ENCODE measurements around the gene TRIM69. TPM values are rescaled to one million over a fixed set of nuclear protein-coding genes. Genes with fewer than 3 reads are reported as not detected.
"Not testable (repeated sequence)": the region's sequence is repeated elsewhere in the genome, so short reads cannot be mapped to it uniquely, and the experiment has no call there.

The TRIM69 gene
- total RNA-seq, 2 experiments from 2014 or later: 79.1 to 79.4 TPM

DNA sequence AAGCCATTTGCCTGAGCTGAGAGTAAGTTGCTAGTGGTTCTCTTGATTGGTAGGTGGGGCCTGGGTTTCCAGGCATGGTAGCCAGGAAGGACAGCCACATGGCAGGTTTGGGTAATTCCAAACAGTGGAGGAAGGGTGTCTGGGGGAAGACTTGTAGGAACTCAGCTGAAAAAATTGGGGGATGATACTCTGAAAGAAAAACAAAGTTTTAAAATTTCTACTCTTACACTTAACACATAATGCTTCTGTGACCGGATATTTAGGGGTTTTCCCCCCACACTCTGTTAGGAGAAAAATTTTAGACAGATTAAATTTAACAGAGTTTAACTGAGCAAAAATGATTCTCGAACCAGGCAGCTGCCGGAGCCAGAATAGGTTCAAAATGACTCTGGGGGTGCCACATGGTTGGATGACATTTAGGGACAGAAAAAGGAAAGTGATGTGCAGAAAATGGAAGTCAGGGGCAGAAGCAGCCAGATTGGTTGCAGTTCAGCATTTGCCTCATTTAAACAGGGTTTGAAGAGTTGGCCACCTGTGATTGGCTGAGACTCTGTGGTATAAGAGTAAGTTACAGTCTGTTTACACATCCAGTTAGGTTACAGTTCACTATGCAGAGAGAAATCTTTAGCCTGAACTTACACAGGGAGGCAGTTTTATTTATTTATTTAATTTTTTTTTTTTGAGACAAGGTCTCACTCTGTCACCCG is 16.9 kb upstream of the TRIM69 start:
- Mint-ChIP-seq H3K36me3 (peaks cover 50% of the 10 kb centered on the region), H3K9me3 (ENCODE audit: low read depth) (no peaks in the 10 kb centered on the region), H3K4me3 (peak overlapping the region; percentile 18), H3K27ac (peak overlapping the region; percentile 95), H3K27me3 (no peaks in the 10 kb centered on the region), H3K4me1 (peaks cover 87% of the 10 kb centered on the region)
- CTCF ChIA-PET: interaction anchor here (1.1 to 6.8 kb wide), 7 partner anchors 8 to 135 kb away, joined by 3 to 75 read pairs (median 6); partner anchors contain the start of genes SPG11 and TRIM69
- ATAC-seq (peak; percentile 65), DNase-seq (peak; percentile 88)

DNA sequence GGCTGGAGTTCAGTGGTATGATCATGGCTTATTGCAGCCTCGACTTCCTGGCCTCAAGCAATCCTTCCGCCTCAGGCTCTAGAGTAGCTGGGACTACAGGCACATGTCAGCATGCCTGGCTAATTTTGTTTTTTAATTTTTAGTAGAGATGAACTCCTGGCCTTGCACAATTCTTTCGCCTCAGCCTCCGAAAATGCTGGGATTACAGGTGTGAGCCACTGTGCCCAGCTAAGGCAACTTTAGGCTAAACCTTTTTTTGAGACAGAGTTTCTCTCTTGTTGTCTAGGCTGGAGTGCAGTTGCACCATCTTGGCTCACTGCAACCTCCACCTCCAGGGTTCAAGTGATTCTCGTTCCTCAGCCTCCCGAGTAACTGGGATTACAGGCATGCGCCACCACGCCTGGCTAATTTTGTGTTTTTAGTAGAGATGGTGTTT is 16.3 kb upstream of the TRIM69 start:
- not testable (repeated sequence) for H3K27me3 Mint-ChIP-seq; ATAC-seq; H3K4me3 Mint-ChIP-seq; H3K9me3 Mint-ChIP-seq (ENCODE audit: low read depth)
- Mint-ChIP-seq H3K36me3 (peaks cover 45% of the 10 kb centered on the region), H3K4me1 (peaks cover 89% of the 10 kb centered on the region), H3K27ac (peak overlapping the region; percentile 95)
- CTCF ChIA-PET: interaction anchor here (0.8 to 6.8 kb wide), 5 partner anchors 8 to 135 kb away, joined by 4 to 75 read pairs (median 4); partner anchors contain the start of genes SPG11 and TRIM69
- DNase-seq: peak; percentile 76

DNA sequence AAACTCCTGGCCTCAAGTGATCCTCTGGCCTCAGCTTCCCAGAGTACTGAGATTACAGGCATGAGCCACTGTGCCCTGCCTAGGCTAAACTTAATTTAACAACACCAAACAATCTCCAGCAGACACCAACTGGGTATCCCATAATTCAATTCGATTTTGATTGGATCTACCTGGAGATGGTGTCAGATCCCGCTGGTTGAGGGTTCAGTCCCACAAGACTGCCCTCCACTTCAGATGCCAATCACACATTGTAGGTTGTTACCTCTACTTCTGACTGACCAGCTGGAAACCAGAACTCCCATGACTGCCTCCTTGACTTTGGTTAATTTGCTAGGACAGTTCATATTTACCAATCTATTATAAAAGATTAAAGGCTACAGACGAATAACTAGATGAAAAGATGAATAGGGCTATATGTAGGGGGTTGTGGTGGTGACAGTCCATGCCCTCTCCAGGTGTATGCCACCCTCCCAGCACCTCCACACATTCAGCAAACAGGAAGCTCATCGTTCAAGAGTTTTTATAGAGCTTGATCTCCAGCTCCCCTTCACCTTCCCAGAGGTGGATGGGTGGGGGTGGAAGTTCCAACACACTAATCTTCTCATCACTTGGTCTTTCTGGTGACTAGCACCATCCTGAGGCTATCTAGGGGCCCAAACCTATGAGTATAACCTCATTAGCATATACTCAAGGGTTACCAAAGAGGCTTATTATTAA is 15.7 kb upstream of the TRIM69 start:
- peak; percentile 57 for DNase-seq
- Mint-ChIP-seq H3K27ac (peak overlapping the region; percentile 95), H3K9me3 (ENCODE audit: low read depth) (no peaks in the 10 kb centered on the region), H3K4me3 (no peak overlapping the region), H3K36me3 (peaks cover 41% of the 10 kb centered on the region), H3K4me1 (peaks cover 88% of the 10 kb centered on the region), H3K27me3 (no peaks in the 10 kb centered on the region)
- CTCF ChIA-PET: interaction anchor here (0.8 to 6.8 kb wide), 3 partner anchors 17 to 128 kb away, joined by 4 to 75 read pairs (median 61); partner anchors contain the start of genes SPG11 and TRIM69
- no peak for ATAC-seq

DNA sequence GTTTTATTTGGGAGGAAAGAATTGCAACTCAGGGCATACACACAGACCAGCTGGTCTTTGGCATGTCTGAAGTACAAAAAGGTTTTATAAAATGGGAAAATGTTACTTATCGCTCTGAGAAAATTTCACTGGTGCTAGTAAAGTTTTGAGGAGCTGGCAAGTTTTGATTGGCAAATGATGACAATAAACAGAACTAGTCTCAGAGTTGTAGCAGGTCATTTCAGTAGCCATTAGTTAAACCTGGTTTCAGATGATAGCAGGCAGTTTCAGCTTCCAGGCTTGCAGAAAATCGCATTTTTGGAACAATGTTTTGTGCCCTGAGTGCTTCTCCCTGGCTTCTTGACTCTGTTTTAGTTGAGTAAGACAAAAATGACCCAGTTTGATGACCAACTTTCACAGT is 14.3 kb upstream of the TRIM69 start:
- peaks cover 86% of the 10 kb centered on the region for H3K4me1 Mint-ChIP-seq
- no peaks in the 10 kb centered on the region for H3K9me3 Mint-ChIP-seq (ENCODE audit: low read depth)
- peaks cover 28% of the 10 kb centered on the region for H3K36me3 Mint-ChIP-seq
- no peaks in the 10 kb centered on the region for H3K27me3 Mint-ChIP-seq
- DNase-seq (no peak), ATAC-seq (no peak)
- peak overlapping the region; percentile 95 for H3K27ac Mint-ChIP-seq
- no peak overlapping the region for H3K4me3 Mint-ChIP-seq
- CTCF ChIA-PET: interaction anchor here (0.6 to 6.8 kb wide), 5 partner anchors 9 to 142 kb away, joined by 3 to 75 read pairs (median 4); partner anchors contain the start of genes SPG11 and TRIM69

DNA sequence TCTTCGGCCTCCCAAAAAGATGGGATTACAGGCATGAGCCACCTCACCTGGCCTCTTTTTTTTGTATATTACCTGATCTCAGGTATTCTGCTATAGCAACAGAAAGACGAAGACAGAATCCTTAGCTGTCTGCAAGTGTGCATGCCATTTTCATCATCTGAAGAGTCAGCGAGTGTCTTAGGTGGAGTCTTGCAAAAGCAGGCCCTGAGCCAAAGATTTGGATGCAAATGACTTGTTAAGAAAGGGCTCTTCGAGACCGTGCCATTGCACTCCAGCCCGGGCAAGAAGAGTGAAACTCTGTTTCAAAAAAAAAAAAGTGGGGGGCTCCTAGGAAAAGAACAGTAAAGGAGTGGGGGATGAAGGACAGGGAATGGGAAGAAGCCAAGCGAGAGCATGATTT is 10.2 kb upstream of the TRIM69 start:
- H3K4me1 Mint-ChIP-seq: peaks cover 65% of the 10 kb centered on the region

DNA sequence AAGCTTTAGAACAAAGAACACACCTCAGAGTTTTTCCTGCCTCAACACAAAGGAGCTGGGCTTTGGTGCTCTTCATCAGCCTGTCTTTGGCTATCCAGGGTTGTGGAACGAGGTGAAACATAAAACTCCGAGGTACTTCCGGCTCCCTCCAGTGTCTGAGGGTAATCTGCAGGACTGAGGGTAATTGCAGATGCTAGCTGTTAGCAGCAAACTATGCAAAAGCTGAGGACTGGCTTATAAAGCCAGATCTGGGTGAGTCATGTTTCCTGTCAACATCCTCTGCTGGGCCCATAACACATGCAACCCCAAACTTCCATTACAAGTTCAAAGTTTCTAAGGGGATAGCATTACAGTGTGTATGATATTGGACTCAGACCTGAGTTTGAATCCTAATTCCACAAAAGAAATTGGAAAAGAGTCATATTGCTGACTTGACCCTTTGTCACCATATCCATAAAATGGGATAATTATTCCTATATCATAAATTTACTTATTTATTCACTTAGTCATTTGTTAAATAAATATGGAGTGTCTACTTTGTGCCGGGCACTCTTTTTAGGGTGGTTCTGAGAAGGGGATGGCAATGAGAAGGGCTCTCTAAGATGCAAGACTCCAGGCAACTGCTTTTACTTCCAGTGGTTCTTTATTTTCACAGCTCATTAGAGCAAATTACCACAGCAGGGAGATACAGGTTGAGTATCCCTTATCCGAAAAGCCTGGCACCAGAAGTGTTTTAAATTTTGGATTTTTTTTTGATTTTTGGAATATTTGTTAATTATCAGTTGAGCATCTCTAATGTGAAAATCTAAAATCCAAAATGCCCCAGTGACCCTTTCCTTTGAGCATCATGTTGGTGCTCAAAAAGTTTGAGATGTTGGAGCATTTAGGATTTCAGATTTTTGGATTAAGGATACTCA is 9.5 kb upstream of the TRIM69 start:
- H3K4me3 Mint-ChIP-seq: peak overlapping the region; percentile 94
- peak overlapping the region; percentile 99 for H3K27ac Mint-ChIP-seq
- no peaks in the 10 kb centered on the region for H3K9me3 Mint-ChIP-seq (ENCODE audit: low read depth)
- no peaks in the 10 kb centered on the region for H3K27me3 Mint-ChIP-seq
- DNase-seq (peak; percentile 91), ATAC-seq (peak; percentile 62)
- CTCF ChIA-PET: interaction anchor here (0.6 to 8.6 kb wide), 6 partner anchors 8 to 62 kb away, joined by 3 to 138 read pairs (median 30); partner anchors contain the start of genes B2M, PATL2, SPG11 and TRIM69
- H3K36me3 Mint-ChIP-seq: peaks cover 16% of the 10 kb centered on the region
- H3K4me1 Mint-ChIP-seq: peaks cover 65% of the 10 kb centered on the region

More for the DNA sequence above, 10.2 kb upstream of the TRIM69 start:
- no peaks in the 10 kb centered on the region for H3K9me3 Mint-ChIP-seq (ENCODE audit: low read depth)
- DNase-seq: no peak
- CTCF ChIA-PET: interaction anchor here (1.0 to 8.6 kb wide), 4 partner anchors 10 to 61 kb away, joined by 4 to 138 read pairs (median 84); partner anchors contain the start of genes B2M, PATL2, SPG11 and TRIM69
- H3K4me3 Mint-ChIP-seq: peak overlapping the region; percentile 94
- no peaks in the 10 kb centered on the region for H3K27me3 Mint-ChIP-seq
- H3K36me3 Mint-ChIP-seq: peaks cover 9% of the 10 kb centered on the region
- ATAC-seq: no peak
- H3K27ac Mint-ChIP-seq: peak overlapping the region; percentile 99

DNA sequence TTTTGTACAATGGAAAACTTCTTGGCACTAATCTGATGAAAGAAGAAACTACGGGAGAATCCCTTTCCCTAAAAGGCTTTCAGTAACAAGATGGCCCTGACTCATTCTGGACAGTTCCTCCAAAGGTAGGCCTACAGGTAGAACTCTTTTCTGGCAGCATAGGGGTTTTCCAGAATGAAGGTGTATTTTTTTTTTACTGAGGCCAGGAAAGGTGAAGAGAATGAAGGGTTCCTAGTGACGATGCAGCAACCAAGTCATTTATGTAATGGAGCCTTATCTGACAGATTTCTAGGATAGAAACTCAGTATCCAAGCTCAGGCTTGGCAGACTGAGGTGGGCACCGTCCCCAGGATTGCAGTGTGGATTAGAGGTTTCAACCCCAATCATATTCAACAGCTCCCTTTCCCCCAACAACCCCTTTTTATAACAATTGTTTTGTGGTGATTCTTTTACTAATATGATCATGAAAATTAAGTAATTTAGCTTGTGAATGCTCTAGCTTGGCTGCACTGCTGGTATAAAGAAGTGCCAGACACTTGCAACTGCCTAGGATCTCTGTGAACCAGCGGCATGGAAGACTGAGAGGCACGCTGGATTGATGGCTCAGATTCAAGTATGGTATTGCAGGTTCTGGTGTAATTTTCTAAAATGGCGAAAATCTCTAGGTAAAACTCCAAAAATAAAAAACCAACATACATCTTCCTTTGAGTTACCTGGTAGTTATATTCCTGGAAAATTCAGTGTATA is 8.7 kb upstream of the TRIM69 start:
- Mint-ChIP-seq H3K4me1 (peaks cover 69% of the 10 kb centered on the region), H3K4me3 (peak overlapping the region; percentile 94), H3K36me3 (peaks cover 24% of the 10 kb centered on the region), H3K27ac (peak overlapping the region; percentile 99), H3K9me3 (ENCODE audit: low read depth) (no peaks in the 10 kb centered on the region), H3K27me3 (no peaks in the 10 kb centered on the region)
- DNase-seq: no peak
- CTCF ChIA-PET: interaction anchor here (0.6 to 8.6 kb wide), 5 partner anchors 8 to 63 kb away, joined by 3 to 138 read pairs (median 57); partner anchors contain the start of genes B2M, PATL2, SPG11 and TRIM69
- ATAC-seq: no peak

DNA sequence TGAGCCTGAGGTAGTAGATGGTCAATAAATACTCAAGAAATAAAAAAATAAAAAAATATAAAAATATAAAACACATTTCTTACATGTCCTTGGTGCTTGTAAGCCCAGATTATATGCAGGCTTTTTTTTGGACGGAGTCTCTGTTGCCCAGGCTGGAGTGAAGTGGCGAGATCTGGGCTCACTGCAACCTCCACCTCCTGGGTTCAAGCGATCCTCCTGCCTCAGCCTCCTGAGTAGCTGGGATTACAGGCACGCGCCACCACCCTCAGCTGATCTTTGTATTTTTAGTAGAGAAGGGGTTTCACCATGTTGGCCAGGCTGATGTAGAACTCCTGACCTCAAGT is 8.1 kb upstream of the TRIM69 start:
- ATAC-seq; H3K9me3 Mint-ChIP-seq (ENCODE audit: low read depth); H3K27me3 Mint-ChIP-seq; DNase-seq: not testable (repeated sequence)
- Mint-ChIP-seq H3K4me1 (peaks cover 68% of the 10 kb centered on the region), H3K4me3 (peak overlapping the region; percentile 94), H3K36me3 (peaks cover 26% of the 10 kb centered on the region), H3K27ac (peak overlapping the region; percentile 99)
- CTCF ChIA-PET: interaction anchor here (0.7 to 8.6 kb wide), 9 partner anchors 8 to 144 kb away, joined by 3 to 138 read pairs (median 4); partner anchors contain the start of genes B2M, PATL2, SPG11 and TRIM69

DNA sequence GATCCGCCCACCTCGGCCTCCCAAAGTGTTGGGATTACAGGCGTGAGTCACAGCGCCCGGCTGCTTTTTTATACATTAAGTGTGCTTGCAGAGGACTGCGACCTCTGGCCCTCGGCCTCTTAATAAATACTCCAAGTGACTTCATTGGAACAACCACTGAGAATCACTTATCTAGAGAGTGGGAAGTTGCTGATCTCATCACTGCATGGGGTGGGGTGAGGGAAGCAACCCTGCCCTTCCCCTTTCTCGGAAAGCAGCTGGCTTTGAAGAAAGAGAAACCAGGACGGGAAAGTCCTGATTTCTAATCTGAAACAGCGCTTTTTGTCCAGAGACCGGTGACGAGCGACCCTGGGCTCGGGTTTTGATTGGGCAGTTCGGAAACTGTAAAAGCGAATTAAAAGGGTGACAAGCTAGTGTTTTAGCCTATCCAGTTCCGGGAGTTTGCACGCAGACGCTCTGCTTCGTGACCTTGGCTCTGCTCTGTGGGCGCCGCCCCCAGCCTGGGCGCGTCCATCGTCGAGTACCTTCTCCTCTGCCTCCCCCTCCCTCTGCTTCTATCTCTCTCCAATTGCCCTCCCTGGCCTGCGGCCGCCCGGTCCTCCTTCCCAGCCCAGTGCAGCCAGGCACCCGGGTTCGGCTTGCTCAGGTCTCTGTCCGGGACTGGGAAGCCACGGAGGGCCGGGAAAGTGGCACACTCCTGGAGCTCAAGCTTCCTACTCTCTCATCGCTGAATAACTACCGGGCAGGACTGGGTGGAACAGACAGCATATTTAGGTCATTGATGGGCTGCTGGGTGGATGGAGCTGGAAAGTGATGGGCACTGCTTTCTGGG is 7.5 kb upstream of the TRIM69 start:
- Mint-ChIP-seq H3K9me3 (ENCODE audit: low read depth) (no peaks in the 10 kb centered on the region), H3K27ac (peak overlapping the region; percentile 99), H3K36me3 (peaks cover 29% of the 10 kb centered on the region), H3K27me3 (no peaks in the 10 kb centered on the region), H3K4me1 (peaks cover 67% of the 10 kb centered on the region), H3K4me3 (peak overlapping the region; percentile 94)
- peak; percentile 98 for DNase-seq
- CTCF ChIA-PET: interaction anchor here (0.7 to 8.6 kb wide), 10 partner anchors 8 to 144 kb away, joined by 3 to 138 read pairs (median 3); partner anchors contain the start of genes B2M, PATL2, SPG11 and TRIM69
- ATAC-seq: peak; percentile 80

DNA sequence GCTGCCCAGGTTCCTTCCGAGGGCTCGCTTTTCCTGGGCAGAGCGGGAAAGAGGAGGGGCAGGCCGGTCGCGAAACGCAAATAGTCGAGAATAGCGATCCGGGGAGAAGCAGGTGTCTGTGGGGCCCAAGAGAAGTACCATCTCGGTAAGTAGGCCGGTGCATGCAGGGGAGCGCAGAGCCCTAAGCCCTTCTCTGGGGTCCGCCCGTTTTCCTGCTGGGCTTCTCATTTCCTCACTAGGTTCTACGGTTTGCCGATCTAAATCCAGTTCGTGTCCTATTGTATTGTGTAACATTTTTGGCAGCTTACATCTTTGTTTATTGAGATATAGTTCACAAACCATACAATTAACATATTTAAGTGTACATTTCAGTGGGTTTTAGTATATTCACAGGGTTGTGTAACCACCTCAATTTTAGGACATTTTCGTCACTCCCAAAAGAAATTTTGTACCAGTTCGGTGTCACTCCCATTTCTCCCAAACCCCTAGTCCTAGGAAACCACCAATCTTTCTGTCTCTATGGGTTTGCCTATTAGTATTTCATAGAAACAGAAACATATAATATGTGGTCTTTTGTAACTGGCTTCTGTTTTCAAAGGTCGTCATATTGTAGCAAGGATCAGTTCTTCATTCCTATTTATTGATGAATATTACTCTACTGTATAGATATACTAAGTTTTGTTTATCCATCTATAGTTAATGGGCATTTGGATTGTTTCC is 6.8 kb upstream of the TRIM69 start:
- Mint-ChIP-seq H3K27me3 (no peaks in the 10 kb centered on the region), H3K36me3 (peaks cover 30% of the 10 kb centered on the region), H3K27ac (peak overlapping the region; percentile 99), H3K4me3 (peak overlapping the region; percentile 94), H3K4me1 (peaks cover 65% of the 10 kb centered on the region), H3K9me3 (ENCODE audit: low read depth) (no peaks in the 10 kb centered on the region)
- CTCF ChIA-PET: interaction anchor here (0.7 to 8.6 kb wide), 9 partner anchors 7 to 69 kb away, joined by 3 to 138 read pairs (median 6); partner anchors contain the start of genes B2M, PATL2, SPG11 and TRIM69
- ATAC-seq (peak; percentile 7), DNase-seq (peak; percentile 74)
